HPDE6-E6E7 (cell line): ENCODE measurements around the gene RAD51B.
"Not testable (repeated sequence)": the region's sequence is repeated elsewhere in the genome, so short reads cannot be mapped to it uniquely, and the experiment has no call there.

Source experiments
- DNase-seq: peaks from one replicate; pipeline ENCODE4 v3.0.0; 2011; ENCODE audit warnings: missing footprints; ENCODE audit errors: extremely low spot score

RAD51B gene

GRCh38 chr14:68020493-68020892 lies 200.9 kb downstream of the RAD51B start:
- no peak for DNase-seq

GRCh38 chr14:68020999-68021663 lies 201.6 kb downstream of the RAD51B start:
- DNase-seq: no peak

GRCh38 chr14:68027276-68027675 lies 207.7 kb downstream of the RAD51B start:
- no peak for DNase-seq

- DNase-seq: no peak
Measured at GRCh38 chr14:68028075-68028474, 208.5 kb downstream of the RAD51B start.

GRCh38 chr14:68031011-68031410 lies 211.4 kb downstream of the RAD51B start:
- not testable (repeated sequence) for DNase-seq

GRCh38 chr14:68032154-68032553 lies 212.6 kb downstream of the RAD51B start:
- no peak for DNase-seq

- no peak for DNase-seq
Measured at GRCh38 chr14:68033336-68033932, 213.9 kb downstream of the RAD51B start.

- no peak for DNase-seq
Measured at GRCh38 chr14:68034896-68035295, 215.3 kb downstream of the RAD51B start.

GRCh38 chr14:68036202-68036601 lies 216.6 kb downstream of the RAD51B start:
- no peak for DNase-seq

- no peak for DNase-seq
Measured at GRCh38 chr14:68039593-68039992, 220.0 kb downstream of the RAD51B start.

GRCh38 chr14:68040633-68041369 lies 221.2 kb downstream of the RAD51B start:
- DNase-seq: no peak

GRCh38 chr14:68041876-68042354 lies 222.3 kb downstream of the RAD51B start:
- no peak for DNase-seq

- peak; percentile 54 for DNase-seq
Measured at GRCh38 chr14:68042586-68043210, 223.1 kb downstream of the RAD51B start.

- no peak for DNase-seq
Measured at GRCh38 chr14:68043752-68044151, 224.2 kb downstream of the RAD51B start.

- DNase-seq: no peak
Measured at GRCh38 chr14:68047906-68048305, 228.3 kb downstream of the RAD51B start.

GRCh38 chr14:68048815-68049214 lies 229.2 kb downstream of the RAD51B start:
- not testable (repeated sequence) for DNase-seq

- no peak for DNase-seq
Measured at GRCh38 chr14:68050177-68050576, 230.6 kb downstream of the RAD51B start.

- DNase-seq: no peak
Measured at GRCh38 chr14:68051146-68051545, 231.6 kb downstream of the RAD51B start.

- DNase-seq: no peak
Measured at GRCh38 chr14:68060198-68060597, 240.6 kb downstream of the RAD51B start.

- no peak for DNase-seq
Measured at GRCh38 chr14:68062651-68063050, 243.1 kb downstream of the RAD51B start.

GRCh38 chr14:68065322-68065721 lies 245.7 kb downstream of the RAD51B start:
- no peak for DNase-seq

- DNase-seq: no peak
Measured at GRCh38 chr14:68074765-68075381, 255.3 kb downstream of the RAD51B start.
